Small intestine (tissue), 7 donors: Measurements from ENCODE around the gene CAPZA2. TPM values are rescaled to one million over a fixed set of nuclear protein-coding genes. Genes with fewer than 3 reads are reported as not detected.

Source experiments
- DNase-seq, 2 donors: peaks; one replicate each; pipeline versions ENCODE4 v3.0.0 to v3.0.0-alpha.2; 2013
- FAIRE-seq: peaks from 2 replicates; lab custom pipeline; 2012; peaks lifted over from hg19 to GRCh38; lab: Jason Lieb, UNC
- H3K27ac ChIP-seq, 3 donors: one replicate each; pipeline ENCODE4 v1.5.1; 2013; ENCODE audit warnings: low read length in 2 of 3, mild to moderate bottlenecking in 2 of 3, control low read depth in 1 of 3, inconsistent platforms in 1 of 3, low read depth in 1 of 3, moderate library complexity in 1 of 3
- H3K27me3 ChIP-seq, 3 donors: one replicate each; pipeline ENCODE4 v1.6.1; 2013; ENCODE audit warnings: low read length in 3 of 3, inconsistent platforms in 1 of 3; ENCODE audit not compliant: control insufficient read depth in 3 of 3, insufficient read depth in 3 of 3
- H3K36me3 ChIP-seq, 3 donors: one replicate each; pipeline ENCODE4 v1.6.1; 2013; ENCODE audit warnings: low read length in 3 of 3, inconsistent platforms in 1 of 3, low read depth in 1 of 3, mild to moderate bottlenecking in 1 of 3, moderate library complexity in 1 of 3; ENCODE audit not compliant: control insufficient read depth in 3 of 3, insufficient read depth in 2 of 3
- H3K4me1 ChIP-seq, 3 donors: one replicate each; pipeline ENCODE4 v1.6.1; 2013; ENCODE audit warnings: low read length in 2 of 3, inconsistent platforms in 1 of 3, low read depth in 1 of 3, mild to moderate bottlenecking in 1 of 3, moderate library complexity in 1 of 3; ENCODE audit not compliant: control insufficient read depth in 3 of 3, insufficient read depth in 2 of 3
- H3K4me3 ChIP-seq, 3 donors: one replicate each; pipeline ENCODE4 v1.5.1; 2013; ENCODE audit warnings: low read length in 3 of 3, control low read depth in 1 of 3, inconsistent platforms in 1 of 3, low read depth in 1 of 3, mild to moderate bottlenecking in 1 of 3, moderate library complexity in 1 of 3
- H3K9me3 ChIP-seq, 2 donors: one replicate each; pipeline ENCODE4 v1.6.1; 2013; ENCODE audit warnings: low read depth in 1 of 2, low read length in 1 of 2; ENCODE audit not compliant: control insufficient read depth in 2 of 2, insufficient read depth in 1 of 2
- WGBS, 3 donors: extraction: QIAGEN DNeasy Blood & Tissue Kit; methylation state at CpG; one replicate each; pipeline ENCODE4 v1.1.7; 2013; 5-methylcytosine and 5-hydroxymethylcytosine counted together
- polyA plus RNA-seq, 4 donors: library from polyadenylated mRNA; stranded (reverse) in 3 of 4; unstranded in 1 of 4; fragments of 200-250 nt in 3 of 4; fragments of 120-200 nt in 1 of 4; gene quantifications; one replicate each; pipeline versions ENCODE4 v1.2.1 to v1.2.3, GENCODE V29; 2013
- donor health status: healthy with polysubstance abuse.
- donor health status: control.
- donor health status: control.
- donor health status: Bipolar disorder and iron deficiency.
- donor health status: healthy.

CAPZA2 gene
- polyA plus RNA-seq, 4 donors: 84.6 to 140 (median 91.2) TPM

- H3K9me3 ChIP-seq: no peaks in the 10 kb centered on the region
- WGBS, 3 donors: 83 to 100% (median 94%) methylated on average over 1 of the region's 1 CpG
- H3K27ac ChIP-seq: no peak overlapping the region
- DNase-seq (no peak), FAIRE-seq (no peak)
- H3K4me1 ChIP-seq: no peaks in the 10 kb centered on the region
- H3K27me3 ChIP-seq: no peaks in the 10 kb centered on the region
- H3K4me3 ChIP-seq: no peak overlapping the region
- peaks cover 2 to 13% (median 4%) of the 10 kb centered on the region in 3 donors for H3K36me3 ChIP-seq
Observed at GRCh38 chr7:116906391-116906790, 44.0 kb downstream of the CAPZA2 start.

- H3K27ac ChIP-seq: no peak overlapping the region
- no peaks in the 10 kb centered on the region for H3K27me3 ChIP-seq
- H3K9me3 ChIP-seq: no peaks in the 10 kb centered on the region
- H3K4me1 ChIP-seq: no peaks in the 10 kb centered on the region
- 97 to 98% (median 97%) methylated on average over 6 of the region's 6 CpGs for WGBS, 3 donors
- H3K4me3 ChIP-seq: no peak overlapping the region
- DNase-seq (no peak), FAIRE-seq (no peak)
- H3K36me3 ChIP-seq: peaks cover 3 to 25% (median 12%) of the 10 kb centered on the region in 3 donors
Observed at GRCh38 chr7:116910383-116910782, 48.0 kb downstream of the CAPZA2 start.

- peaks cover 3 to 29% (median 12%) of the 10 kb centered on the region in 3 donors for H3K36me3 ChIP-seq
- WGBS, 3 donors: 95 to 97% (median 97%) methylated on average over 1 of the region's 1 CpG
- no peak for FAIRE-seq
Observed at GRCh38 chr7:116911801-116912200, 49.4 kb downstream of the CAPZA2 start.

GRCh38 chr7:116912269-116912909 lies 50.0 kb downstream of the CAPZA2 start:
- H3K27ac ChIP-seq: no peak overlapping the region
- no peaks in the 10 kb centered on the region for H3K9me3 ChIP-seq
- H3K36me3 ChIP-seq: peaks cover 3 to 34% (median 13%) of the 10 kb centered on the region in 3 donors
- no peak for FAIRE-seq
- 95 to 100% (median 97%) methylated on average over 1 of the region's 1 CpG for WGBS, 3 donors
- H3K4me3 ChIP-seq: no peak overlapping the region
- H3K27me3 ChIP-seq: no peaks in the 10 kb centered on the region
- DNase-seq: no peak
- H3K4me1 ChIP-seq: no peaks in the 10 kb centered on the region

More at GRCh38 chr7:116911801-116912200, 49.4 kb downstream of the CAPZA2 start:
- H3K4me1 ChIP-seq: no peaks in the 10 kb centered on the region
- no peak for DNase-seq
- H3K27me3 ChIP-seq: no peaks in the 10 kb centered on the region
- H3K27ac ChIP-seq: no peak overlapping the region
- H3K4me3 ChIP-seq: no peak overlapping the region
- no peaks in the 10 kb centered on the region for H3K9me3 ChIP-seq

GRCh38 chr7:116918704-116919103 lies 56.3 kb downstream of the CAPZA2 start:
- Histone ChIP-seq H3K36me3 (peaks cover 0 to 26% (median 11%) of the 10 kb centered on the region in 3 donors), H3K27ac (no peak overlapping the region), H3K9me3 (no peaks in the 10 kb centered on the region), H3K4me1 (no peaks in the 10 kb centered on the region), H3K4me3 (no peak overlapping the region), H3K27me3 (no peaks in the 10 kb centered on the region)
- 94 to 99% (median 96%) methylated on average over 3 of the region's 3 CpGs for WGBS, 3 donors
- no peak for DNase-seq
- no peak for FAIRE-seq

DNA sequence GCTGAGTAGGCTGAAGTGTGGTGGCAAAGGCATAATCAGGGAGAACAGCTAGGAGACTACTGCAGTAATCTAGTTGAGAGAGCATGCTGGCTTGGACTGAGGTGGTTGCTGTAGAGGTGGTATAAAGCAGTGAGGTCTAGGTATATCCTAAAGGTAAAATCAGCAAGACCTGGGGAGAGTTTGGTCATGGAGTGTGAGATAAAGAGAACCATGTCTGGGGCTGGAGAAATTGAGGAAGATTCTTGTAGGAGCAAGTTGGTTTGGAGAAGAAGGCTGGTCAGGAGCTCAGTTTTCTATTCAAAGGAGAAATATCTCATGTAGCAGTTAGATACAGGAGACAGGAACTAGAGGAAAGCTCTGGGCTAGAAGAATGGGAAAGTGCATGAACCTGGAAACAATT lies 58.0 kb downstream of the CAPZA2 start:
- Histone ChIP-seq H3K9me3 (no peaks in the 10 kb centered on the region), H3K27me3 (no peaks in the 10 kb centered on the region), H3K27ac (no peak overlapping the region), H3K4me1 (no peaks in the 10 kb centered on the region), H3K4me3 (no peak overlapping the region), H3K36me3 (peaks cover 0 to 15% (median 7%) of the 10 kb centered on the region in 3 donors)
- FAIRE-seq (no peak), DNase-seq (no peak)

DNA sequence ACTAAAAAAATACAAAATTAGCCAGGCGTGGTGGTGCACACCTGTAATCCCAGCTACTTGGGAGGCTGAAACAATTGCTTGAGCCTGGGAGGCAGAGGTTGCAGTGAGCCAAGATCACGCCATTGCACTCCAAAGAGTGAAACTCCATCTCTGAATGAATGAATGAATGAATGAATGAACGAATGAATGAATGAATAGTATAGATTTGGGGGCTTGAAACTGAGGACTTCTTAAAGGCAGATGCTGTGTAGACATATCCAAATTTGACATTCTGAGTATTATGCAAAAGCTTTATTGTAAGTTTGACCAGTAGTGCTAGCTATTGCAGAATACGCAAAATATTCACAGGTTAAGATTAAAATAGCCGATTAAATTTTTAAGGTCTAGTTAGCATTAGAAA lies 60.2 kb downstream of the CAPZA2 start:
- Histone ChIP-seq H3K36me3 (peaks cover 0 to 6% (median 2%) of the 10 kb centered on the region in 3 donors), H3K4me3 (no peak overlapping the region), H3K4me1 (no peaks in the 10 kb centered on the region), H3K27ac (no peak overlapping the region), H3K9me3 (no peaks in the 10 kb centered on the region), H3K27me3 (no peaks in the 10 kb centered on the region)
- WGBS, 3 donors: 69 to 77% (median 74%) methylated on average over 5 of the region's 5 CpGs
- DNase-seq: no peak
- no peak for FAIRE-seq

DNA sequence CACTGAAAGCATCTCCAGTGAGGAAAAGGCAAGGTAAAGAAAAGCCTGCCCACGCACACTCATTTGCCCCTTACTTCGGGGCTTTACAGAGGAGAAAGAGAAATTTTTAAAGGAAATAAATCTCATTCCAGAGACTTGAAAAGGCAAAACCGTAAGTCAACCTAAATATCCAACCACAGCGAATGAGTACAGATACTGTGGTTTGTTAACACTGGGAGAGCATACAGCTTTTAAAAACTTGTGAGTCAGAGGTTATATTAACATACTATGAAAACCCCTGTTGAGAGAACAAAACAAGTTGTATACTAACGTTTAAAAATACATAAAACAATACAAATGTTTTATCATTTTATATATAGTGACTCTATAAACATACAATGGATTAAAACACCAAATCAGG lies 62.4 kb downstream of the CAPZA2 start:
- Histone ChIP-seq H3K9me3 (no peaks in the 10 kb centered on the region), H3K4me1 (no peaks in the 10 kb centered on the region), H3K27me3 (no peaks in the 10 kb centered on the region), H3K36me3 (peaks cover 0 to 3% (median 0%) of the 10 kb centered on the region in 3 donors), H3K27ac (no peak overlapping the region), H3K4me3 (no peak overlapping the region)
- DNase-seq (no peak), FAIRE-seq (no peak)
- 69 to 73% (median 70%) methylated on average over 5 of the region's 5 CpGs for WGBS, 3 donors

DNA sequence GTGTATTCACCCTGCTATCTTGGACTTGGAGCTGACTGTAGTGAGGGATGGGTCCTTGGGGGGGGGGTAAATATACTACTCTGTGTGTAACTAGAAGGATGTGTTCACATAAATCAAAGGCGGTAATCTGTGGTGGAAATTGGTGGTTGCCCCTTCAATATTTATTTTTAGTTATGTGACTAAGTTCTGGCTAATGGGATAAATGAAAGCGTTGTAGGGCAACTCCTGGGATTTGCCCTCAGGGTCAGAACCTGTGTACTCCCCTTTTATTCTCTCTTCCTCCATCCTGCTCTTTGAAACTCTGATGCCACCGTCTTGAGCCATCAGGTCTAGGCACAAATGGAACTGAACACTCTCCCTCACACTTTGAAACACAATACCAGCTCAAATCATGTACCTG lies 66.6 kb downstream of the CAPZA2 start:
- WGBS, 3 donors: 63 to 76% (median 64%) methylated on average over 3 of the region's 3 CpGs
- DNase-seq (no peak), FAIRE-seq (no peak)
- Histone ChIP-seq H3K9me3 (no peaks in the 10 kb centered on the region), H3K27ac (no peak overlapping the region), H3K4me1 (no peaks in the 10 kb centered on the region), H3K4me3 (no peak overlapping the region), H3K27me3 (no peaks in the 10 kb centered on the region), H3K36me3 (no peaks in the 10 kb centered on the region)
